GM21390 (cell line): ENCODE data around the gene COL12A1.
A peak's percentile ranks its signal among the peaks of the same experiment; 100 is the strongest.
"Not testable (repeated sequence)": the region's sequence is repeated elsewhere in the genome, so short reads cannot be mapped to it uniquely, and the experiment has no call there.

Experiments used
- ATAC-seq: cut with Tn5 transposase; IDR thresholded peaks from one replicate; pipeline ENCODE4 v1.9.1; 2021; ENCODE audit not compliant: unreplicated experiment

COL12A1 gene

DNA sequence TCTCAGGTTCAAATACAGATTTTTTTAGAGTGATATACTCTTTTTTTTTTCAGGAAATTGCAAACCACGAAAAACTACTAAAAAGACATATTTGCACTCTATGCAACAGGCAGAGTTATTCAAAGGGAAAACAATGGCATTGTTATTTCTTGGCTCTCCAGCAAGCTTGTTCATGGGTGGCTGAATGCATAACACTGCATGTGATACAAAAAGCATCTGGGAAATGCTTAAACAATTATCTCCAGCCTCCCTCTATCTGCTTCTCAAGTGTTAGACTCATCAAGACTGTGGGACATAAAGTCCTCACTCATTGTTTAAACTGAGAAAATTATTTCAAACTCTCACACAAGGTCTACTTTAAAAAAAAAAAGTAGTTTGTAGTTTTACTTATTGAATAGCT is 7.3 kb upstream of the COL12A1 start:
- ATAC-seq, result no peak

DNA sequence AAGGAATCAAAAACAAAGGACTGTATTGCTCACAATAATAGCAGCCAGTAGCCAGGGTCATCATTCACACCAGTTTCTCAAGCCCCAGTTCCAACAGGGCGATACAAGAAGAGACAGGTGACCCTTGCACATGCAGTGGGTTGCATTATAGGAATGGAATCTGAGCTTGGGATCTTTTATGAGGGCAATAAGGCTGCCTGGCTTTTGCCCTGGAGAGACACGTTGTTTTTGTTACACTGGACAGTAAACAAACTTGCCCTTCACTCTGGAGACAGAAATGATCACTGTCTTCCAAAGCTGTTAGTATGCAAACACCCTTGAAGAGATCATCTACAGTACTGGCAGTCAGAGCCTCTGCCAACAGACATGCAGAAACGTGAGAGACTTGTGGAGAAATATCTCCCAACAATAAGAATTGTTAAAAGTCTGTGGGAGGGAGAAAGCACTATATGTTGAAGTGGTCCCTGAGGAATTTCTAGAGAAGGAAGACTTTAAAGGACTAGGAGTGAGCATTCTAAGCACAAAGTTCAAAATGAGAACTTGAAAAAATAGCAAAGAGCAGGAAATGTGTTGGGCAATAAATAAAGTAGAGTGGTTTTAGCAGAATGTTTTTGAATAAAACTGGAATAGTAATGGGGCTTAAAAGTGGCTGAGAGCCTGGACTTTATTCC is 6.2 kb upstream of the COL12A1 start:
- no peak for ATAC-seq

DNA sequence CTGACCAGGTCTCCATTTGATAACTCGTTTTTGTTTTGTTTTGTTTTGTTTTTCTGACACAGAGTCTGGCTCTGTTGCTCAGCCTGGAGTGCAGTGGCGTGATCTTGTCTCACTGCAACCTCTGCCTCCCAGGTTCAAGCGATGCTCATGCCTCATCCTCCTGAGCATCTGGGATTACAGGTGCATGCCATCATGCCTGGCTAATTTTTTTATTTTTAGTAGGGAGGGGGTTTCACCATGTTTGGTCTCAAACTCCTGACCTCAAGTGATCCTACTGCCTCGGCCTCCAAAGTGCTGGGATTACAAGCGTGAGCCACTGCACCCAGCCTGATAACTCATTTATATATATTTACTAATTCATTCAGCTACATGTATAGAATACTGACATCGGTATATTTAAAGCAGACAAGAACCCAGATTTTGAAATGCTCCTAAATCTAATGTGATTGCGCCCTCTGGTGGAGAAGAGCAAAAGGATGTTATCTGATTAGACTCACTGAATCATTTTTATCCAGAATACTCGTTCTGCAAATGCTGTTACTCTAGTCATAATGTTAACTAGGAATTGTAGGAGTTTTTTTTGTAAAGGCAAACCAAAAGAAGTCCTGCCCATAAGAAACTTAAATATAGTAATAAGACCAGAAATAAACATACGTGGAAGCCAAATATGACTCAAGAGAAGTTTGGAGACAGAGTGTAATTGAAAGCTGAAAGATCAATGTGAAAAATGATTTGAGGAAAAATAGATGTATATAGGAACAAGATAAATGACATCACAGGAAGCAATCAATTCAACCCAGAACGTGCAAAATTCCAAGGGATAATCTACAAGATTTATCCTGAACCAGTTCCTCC is 5.3 kb upstream of the COL12A1 start:
- ATAC-seq, result no peak

DNA sequence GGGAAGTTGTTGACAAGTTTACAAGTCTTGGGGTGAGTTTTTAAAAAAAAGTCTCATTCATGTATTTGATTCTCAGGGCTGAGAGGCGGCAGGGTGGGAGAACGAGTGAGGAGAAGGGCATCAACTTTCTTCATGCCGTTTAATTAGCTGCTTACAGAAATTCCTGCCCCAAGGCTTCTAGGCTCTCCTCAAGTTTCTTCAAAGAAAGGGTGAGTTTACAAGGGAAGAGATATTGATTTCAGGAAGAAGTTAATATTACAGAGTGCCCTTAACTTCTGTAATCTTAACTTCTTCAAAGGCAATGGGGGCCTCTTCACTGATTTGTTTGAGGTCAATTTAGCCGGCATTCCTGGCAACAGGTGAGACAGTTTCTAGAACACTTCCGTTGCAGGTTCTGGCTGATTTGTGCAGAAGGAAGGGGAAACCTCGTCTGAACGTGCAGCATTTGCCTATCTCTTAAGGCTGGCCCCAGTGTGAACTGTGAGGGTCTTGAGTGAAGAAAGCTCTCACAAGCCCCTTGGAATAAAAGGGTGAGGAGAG is 3.4 kb upstream of the COL12A1 start:
- ATAC-seq, result no peak

DNA sequence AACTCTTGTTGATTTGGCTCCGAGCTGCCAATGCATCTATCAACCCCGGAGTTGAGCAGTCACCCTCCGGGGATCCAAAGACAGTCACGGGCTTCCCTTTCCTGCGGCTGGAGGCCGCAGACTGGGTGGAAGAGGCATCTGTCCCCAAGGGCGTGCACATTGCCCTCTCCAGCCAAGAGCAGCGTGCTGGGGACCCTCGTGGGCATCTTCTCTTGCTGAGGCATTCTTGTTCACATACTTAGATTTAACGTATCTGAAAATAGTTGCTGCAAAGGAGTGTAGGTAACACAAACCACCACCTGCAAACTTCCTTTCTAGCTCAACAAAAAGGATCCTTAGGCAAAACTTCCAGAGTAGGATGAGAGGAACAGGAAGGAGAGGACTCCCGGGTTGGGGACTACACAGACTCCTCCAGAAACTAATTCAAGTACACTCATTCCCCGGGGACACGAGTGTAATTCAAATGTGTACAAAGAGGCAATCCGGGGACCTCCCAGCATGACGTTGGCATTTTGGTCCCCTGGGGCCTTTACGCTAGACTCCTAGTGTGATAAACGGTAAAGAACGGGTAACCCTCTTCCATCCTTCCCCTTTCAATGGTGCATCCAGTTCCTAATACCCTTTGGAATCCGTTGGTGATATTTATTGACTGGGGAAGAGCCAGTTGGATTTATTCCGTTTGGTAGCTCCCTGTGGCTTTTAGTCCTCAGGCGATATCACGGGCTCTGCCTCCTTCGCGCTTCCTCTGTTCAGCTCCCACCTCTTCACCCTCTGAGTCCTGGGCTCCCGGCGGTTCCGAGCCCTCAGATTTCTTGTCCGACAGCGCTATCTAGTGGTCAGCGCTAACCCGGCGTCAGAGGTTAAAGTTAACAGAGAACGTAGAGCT is 2.7 kb upstream of the COL12A1 start:
- ATAC-seq, result peak; percentile 80

DNA sequence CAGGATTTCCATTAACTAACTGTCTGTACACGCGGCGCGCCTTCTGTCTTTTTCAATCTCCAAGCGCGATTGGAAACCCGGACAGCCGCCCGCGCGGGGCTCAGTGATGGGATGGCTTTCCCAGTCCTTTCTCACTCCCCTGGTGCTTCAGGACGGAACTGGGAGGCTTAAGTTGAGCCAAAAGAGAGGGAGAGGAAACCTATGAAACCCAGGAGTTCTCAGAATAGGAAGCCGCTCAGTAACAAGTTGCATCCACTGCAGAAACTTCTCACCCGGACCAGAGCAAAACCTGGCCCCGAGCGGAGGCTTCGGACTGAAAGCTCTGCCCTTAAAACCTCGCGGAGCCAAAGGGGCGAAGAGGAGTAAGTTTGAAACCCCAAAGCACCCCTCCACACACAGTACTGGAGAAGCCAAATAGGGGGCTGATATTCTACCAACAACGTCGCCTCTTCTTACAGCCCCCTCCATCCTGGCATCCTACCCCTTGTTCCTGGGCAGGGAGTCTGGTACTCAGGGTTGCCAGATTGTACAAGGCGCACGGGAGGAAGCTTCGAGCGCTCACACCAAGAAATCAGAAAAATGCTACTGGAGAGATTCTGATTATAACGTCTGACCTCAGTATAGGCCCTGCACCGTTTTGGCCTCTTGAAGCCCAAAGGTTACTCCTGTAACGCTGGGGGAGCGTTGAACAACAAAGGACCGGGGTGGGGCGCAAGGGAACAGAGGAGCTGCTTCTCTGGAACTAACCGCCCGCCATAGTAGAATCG is 906 bp upstream of the COL12A1 start:
- ATAC-seq, result no peak

DNA sequence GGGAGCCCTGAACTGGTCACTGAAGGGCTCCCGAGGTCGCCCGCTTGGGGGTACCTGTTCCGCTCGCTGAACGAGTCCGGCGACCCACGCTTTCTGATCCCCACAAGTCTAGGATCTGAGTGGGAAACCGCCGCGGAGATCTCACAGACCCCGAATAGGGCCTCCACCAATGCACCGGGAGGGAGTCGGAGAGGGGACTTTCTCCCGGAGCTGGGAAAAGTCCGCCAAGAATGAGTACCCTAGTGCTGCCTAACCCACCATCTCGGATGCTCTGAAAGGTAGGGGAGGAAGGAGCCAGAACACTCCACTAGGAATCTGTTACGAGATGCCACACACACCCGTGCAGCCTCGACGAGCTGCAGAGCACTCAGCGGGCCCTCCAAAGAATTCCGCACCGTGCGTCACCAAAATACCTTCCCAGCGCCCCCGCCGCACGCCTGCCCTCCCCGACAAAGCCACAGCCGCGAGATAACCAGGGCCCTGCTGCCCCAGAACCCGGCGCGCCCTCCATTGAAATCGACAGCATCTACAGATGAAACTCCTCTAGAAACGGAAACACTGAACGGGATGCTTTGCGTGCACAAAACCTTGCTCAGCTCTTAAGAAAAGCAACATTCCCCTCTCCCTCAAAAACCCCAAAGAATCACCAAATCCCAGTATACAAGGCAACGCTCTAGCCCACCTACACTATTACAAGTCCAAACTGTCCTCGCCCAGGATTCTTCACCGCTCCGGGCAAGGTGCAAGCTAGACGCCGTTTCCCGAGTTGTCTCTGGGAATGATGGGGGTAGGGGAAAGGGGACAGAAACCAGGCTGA is 686 bp downstream of the COL12A1 start:
- ATAC-seq, result no peak

DNA sequence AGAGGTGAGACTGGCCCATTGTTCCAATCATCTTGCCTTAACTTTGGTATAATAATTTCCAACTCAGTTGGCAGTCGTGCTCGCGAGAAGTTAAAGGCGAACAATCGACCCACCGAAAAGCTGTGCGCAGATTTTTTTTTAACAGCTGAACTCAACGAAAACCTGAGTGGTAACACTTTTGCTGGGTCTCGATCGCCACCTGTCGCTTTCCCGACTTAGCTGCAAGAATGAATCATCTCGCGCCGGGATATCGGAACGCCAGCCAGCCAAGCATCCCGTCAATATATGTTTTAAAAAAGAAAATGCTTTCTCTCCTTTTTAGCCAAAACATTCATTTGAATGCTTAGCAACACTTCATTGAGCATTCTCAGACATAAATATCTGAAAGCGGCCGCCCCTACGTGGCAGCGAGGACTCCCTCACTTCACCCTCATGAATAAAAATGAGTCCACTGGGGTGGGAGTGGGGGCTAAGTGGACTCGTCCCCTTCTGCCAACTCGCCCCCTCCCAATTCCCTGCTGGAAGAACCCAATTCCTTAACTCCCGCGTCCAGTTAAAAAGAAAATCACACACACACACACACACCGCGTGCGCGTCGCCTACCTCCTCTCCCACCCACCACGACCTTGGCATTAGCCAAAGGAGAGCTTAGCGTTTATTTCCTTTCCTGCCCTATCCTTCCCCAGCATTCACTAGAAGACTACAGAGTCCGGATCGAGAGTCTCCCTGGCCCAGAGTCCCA is 1.5 kb downstream of the COL12A1 start:
- no peak for ATAC-seq

DNA sequence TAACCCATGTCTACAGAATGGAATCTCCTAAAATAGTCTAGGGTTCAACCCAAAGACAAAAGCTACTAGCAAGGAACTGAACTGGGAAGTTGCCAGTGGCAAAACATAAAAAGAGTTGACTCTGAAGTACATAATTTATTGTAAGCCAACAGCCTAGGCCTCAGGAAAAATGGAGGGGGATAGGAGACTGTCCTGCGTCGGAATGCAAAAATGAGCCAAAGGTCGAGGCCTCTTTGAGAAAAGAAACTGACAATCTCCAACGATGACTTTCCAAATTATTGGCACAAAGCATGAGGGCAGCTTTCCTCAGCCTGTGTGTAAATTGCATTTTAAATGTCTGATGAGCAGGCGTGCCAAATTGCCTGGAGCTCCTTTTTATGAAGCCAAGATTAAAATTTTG is 2.1 kb downstream of the COL12A1 start:
- no peak for ATAC-seq

DNA sequence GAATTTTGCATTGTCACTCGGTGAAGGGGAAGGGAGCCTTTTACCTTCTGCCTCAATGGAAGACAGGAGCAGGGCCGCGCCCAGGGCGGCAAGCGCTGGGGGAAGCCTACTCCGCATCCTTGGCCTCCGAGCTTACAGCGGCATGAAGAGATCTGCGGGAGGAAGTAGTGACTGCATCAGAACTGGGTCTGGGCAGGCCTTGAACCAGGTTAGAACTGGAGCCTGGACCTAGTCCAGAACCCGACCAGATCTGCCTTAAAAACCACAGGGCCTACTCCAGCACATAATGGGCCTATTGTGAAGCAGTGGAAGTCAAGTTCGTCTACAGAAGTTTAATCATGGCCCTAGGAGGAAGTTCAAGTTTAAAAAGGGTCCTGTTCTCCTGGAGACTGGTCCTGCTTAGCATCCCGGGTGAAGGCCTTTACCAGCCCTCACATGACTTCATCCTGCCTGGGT is 3.1 kb downstream of the COL12A1 start:
- ATAC-seq, result no peak

DNA sequence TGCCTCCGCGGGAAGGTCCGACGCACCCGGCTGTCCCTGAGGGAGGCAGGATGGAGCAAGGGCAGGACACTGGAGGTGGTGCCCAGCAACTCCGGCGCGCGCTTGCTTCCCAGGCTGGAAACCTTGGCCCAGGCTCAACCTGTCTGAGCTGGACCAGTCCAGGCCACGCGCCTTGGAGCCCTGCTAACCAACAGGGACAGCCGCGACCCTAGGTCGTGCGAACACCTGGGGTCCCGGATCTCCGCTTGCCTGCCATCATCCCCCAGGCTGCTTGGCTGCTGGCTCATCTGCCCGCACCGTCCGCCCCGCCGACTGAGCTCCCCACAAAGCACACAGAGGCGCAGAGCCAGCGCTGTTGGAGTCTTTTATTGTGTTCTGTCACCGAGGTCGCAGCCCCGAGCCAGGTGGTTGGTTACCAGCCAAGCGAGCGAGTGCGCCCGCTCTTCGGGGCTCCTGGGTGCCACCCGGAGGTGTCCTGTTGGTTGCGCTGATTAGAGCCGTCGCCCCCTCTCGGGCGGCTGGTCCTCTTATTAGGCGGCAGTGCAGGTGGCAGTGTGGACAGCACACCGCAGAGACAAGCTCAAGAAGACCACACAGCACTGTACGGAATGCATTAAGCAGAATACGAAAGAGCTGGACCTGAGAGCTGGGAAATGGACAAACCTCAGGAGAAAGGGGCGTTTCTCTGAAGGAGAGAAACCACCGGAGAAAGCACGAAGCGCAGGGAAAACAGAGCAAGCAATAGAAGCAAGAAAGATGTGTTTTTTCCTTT is 3.8 kb downstream of the COL12A1 start:
- no peak for ATAC-seq

DNA sequence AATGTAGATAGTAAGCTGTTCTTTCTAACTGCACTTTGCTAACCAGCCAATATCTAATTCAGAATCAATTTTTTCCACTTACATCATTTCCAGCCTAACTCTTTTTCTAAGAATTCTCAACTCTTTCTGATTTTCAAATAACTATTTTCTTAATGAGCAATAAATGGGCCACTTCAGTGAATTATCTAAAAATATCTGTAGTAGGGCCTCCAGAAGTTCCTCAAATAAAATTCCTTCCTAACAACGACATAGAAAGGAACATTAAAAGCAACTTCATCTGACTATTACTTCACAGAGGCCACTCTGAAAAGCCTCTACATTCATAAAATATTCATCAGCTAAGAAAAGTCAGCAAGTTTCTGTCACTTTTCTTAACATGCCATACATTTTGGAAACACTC is 4.8 kb downstream of the COL12A1 start:
- no peak for ATAC-seq

DNA sequence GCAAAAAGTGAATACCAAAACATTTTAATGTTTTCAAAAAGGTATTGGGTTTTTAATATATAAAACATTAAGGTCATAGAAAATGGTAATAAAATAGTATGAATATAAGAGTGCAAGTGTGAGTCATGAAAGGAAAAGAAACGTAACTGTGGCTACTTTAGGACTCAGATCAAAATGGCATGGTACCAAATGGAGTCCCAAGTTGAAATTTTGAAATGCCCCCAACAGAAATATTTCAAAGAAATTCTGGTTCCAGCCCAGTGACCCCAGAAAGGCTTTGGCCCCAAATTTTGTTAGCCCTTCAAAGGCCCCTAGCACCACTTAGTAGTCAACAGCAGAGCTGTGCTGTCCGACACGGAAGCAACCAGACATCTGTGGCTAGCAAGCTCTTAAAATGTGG is 6.0 kb downstream of the COL12A1 start:
- no peak for ATAC-seq

DNA sequence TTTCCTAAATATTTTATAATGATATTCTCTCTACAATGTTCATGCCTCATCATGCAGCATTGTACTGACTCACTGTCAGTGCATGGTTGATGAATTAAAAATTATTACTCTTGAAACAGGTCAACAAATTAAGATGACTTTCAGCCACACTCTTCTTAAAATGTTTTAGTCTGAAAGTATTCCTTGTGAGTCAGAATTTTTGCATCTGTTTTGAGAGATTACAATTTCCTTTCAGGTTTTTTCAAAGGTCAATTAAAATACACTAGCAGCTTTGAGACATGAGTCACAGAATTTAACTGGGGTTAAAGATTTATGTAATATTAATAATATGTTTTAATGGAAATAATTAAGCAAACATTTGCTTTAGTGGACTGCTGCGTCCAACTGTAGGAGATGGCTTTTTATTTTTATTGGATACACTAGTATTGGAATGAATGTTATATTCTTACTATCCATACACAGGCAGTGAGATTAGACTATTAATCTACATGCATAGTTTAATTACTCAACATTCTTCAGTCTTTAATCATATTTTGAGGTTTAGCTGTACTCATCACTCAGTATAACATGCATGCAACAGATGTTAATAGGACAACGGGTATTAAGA is 9.7 kb downstream of the COL12A1 start:
- ATAC-seq, result no peak

DNA sequence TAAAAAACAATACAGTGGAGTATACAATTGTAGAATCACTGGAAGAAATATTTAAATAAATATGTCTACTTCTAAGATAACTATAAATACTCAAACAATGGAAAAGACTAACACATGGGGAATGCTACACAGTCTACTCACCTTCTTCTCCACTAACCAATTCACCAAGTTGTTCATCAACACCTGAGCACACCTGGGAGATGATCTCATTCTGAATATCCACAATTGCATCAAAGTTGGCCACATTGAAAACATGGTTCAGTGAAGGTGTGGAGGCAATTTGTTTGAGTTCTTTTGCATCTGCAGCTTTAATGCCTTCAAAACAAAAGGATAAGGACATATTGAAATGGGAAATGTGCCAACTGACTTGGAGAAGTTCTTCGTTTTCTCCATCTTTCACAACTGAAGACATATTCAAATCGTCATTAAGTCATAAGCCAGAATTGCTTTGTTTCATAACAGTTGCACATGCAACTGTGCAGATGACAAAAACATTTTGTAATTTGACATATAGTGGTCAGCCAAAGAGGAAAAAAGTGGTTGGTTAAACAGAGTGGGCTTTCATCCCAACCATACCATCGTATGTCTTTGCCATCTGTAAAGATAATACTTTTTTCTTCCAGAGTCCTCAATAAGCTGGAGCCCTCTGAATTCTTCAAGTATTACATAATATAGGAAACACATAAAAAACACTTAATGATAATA is 17.5 kb downstream of the COL12A1 start:
- ATAC-seq, result no peak

DNA sequence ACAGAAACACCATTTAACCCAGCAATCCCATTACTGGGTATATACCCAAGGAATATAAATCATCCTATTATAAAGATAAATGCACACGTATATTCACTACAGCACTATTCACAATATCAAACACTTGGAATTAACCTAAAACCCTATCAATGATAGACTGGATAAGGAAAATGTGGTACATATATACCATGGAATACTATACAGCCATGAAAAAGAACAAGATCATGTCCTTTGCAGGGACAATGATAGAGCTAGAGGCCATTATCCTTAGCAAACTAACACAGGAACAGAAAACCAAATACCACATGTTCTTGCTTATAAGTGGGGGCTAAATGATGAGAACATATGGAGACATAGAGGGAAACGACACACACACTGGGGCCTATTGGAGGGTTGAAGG is 19.3 kb downstream of the COL12A1 start:
- not testable (repeated sequence) for ATAC-seq

DNA sequence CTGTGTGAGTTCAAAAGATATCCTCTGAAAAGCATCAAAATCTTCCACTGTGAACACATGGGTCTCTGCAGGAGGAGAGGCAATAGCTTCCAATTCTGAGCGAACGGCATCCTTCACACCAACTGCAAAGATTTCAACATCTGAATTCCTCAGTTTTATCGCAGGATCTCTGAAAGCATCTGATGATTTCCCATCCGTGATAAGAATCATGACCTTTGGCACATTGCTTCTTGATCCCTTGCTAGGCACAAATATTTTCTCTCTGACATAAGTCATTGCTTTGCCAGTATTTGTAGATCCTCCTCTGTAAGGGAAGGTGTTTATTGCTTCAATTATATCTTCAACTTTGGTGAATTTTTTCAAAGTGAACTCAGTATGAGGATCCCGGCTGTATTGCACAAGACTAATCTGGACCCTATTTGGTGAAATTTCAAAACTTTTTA is 22.7 kb downstream of the COL12A1 start:
- ATAC-seq, result no peak
